ENCODE measurements around the gene CYP19A1. TPM values are rescaled to one million over a fixed set of nuclear protein-coding genes. Genes with fewer than 3 reads are reported as not detected.

The CYP19A1 gene
- total and polyA plus RNA-seq, 3 experiments from 2014 or later: not detected

DNA sequence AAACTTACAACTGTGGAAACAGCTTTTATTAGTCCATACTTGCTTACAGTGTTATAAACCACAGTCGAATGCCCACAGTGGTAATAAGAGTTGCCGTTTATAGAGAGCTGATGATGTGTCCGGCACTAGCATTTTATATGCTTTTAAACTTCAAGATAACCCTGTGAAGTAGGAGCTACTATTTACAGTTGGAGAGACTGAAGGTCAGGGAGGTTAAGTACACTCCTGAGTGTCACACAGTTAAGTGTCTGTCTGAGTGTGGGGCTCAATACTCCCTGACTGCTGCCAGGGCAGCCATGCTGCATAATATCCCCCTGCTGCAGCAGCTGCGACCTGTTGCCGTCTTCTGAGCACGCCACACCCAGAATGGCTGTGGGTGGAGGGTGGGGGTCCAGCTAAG is 153.8 kb downstream of the CYP19A1 start:
- Histone ChIP-seq H3K4me3 (ENCODE audit: low read length) (no peak overlapping the region), H3K9me3 (ENCODE audit: low read length) (no peaks in the 10 kb centered on the region), H3K27ac (ENCODE audit: low read depth, low read length) (no peak overlapping the region), H3K27me3 (ENCODE audit: insufficient read depth, low read length, poor library complexity, severe bottlenecking) (no peaks in the 10 kb centered on the region), H3K4me1 (ENCODE audit: insufficient read depth, low read length) (no peaks in the 10 kb centered on the region), H3K36me3 (ENCODE audit: insufficient read depth, low read length) (no peaks in the 10 kb centered on the region)
- POLR2A ChIA-PET: no interaction called here
- peaks cover 0 to 3% (median 0%) of the 10 kb centered on the region in 5 donors for H3K9me3 Mint-ChIP-seq
- no peaks in the 10 kb centered on the region for H3K36me3 Mint-ChIP-seq
- no peak overlapping the region for H3K4me3 Mint-ChIP-seq
- no peak for DNase-seq
- CTCF ChIA-PET: interaction anchor here (2.0 kb wide), 1 partner anchor 8 kb away, joined by 10 read pairs; no protein-coding TSS in a partner anchor
- no peaks in the 10 kb centered on the region for H3K4me1 Mint-ChIP-seq
- no peak overlapping the region for H3K27ac Mint-ChIP-seq
- peaks cover 4 to 31% of the 10 kb centered on the region in 2 donors for H3K27me3 Mint-ChIP-seq

DNA sequence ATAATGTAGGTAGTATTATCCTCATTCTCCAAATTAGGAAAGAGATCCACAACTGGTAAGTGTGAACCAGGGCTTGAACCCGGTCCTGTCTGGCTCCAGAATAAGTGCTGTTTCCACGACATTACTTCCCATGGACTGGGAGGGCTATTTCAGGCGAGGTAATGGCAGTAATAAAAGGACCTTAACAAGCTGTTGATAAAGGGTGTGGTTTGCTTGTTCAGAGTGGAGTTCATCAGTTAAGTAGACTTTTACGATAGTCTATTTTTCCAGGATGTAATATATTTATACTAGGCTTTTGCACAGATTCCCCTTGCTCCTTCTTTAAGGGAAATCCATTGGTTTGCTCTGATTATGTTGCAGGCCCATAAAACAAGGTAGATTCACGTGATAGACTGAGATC is 155.3 kb downstream of the CYP19A1 start:
- Mint-ChIP-seq H3K4me1 (no peaks in the 10 kb centered on the region), H3K27ac (no peak overlapping the region), H3K9me3 (peaks cover 0 to 5% (median 0%) of the 10 kb centered on the region in 5 donors), H3K4me3 (no peak overlapping the region), H3K27me3 (peaks cover 2 to 24% of the 10 kb centered on the region in 2 donors), H3K36me3 (no peaks in the 10 kb centered on the region)
- no peaks in the 10 kb centered on the region for H3K27me3 ChIP-seq (ENCODE audit: insufficient read depth, low read length, poor library complexity, severe bottlenecking)
- no peaks in the 10 kb centered on the region for H3K9me3 ChIP-seq (ENCODE audit: low read length)
- no peak overlapping the region for H3K27ac ChIP-seq (ENCODE audit: low read depth, low read length)
- H3K36me3 ChIP-seq (ENCODE audit: insufficient read depth, low read length): no peaks in the 10 kb centered on the region
- ChIA-PET POLR2A (no interaction called here), CTCF (interaction anchor here (2.0 to 2.1 kb wide), 2 partner anchors 10 to 21 kb away, joined by 7 to 10 read pairs; no protein-coding TSS in a partner anchor)
- DNase-seq: no peak
- H3K4me1 ChIP-seq (ENCODE audit: insufficient read depth, low read length): no peaks in the 10 kb centered on the region
- no peak overlapping the region for H3K4me3 ChIP-seq (ENCODE audit: low read length)

DNA sequence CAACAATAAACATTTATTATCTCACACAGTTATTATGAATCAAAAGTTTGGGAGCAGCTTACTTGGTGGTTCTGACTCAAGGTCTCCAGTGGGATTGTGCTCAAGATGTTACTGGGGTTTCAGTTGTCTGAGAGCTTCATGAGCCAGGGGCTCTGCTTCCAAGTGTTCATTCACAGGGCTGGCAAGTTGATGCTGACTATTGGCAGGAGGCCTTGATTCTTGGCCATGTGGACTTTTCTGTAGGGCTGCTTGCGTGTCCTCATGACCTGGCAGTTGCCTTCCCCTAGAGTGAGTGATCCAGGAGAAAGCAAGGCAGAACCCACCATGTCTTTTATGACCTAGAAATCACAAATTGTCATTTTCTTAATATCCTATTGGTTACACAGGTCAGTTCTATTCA is 156.5 kb downstream of the CYP19A1 start:
- Mint-ChIP-seq H3K36me3 (no peaks in the 10 kb centered on the region), H3K4me1 (no peaks in the 10 kb centered on the region), H3K27ac (no peak overlapping the region), H3K4me3 (no peak overlapping the region), H3K9me3 (peaks cover 0 to 5% (median 0%) of the 10 kb centered on the region in 5 donors), H3K27me3 (peaks cover 2 to 22% of the 10 kb centered on the region in 2 donors)
- ChIA-PET CTCF (interaction anchor here (2.1 kb wide), 1 partner anchor 19 kb away, joined by 7 read pairs; no protein-coding TSS in a partner anchor), POLR2A (no interaction called here)
- no peak overlapping the region for H3K27ac ChIP-seq (ENCODE audit: low read depth, low read length)
- H3K9me3 ChIP-seq (ENCODE audit: low read length): no peaks in the 10 kb centered on the region
- no peaks in the 10 kb centered on the region for H3K36me3 ChIP-seq (ENCODE audit: insufficient read depth, low read length)
- DNase-seq: no peak
- H3K27me3 ChIP-seq (ENCODE audit: insufficient read depth, low read length, poor library complexity, severe bottlenecking): no peaks in the 10 kb centered on the region
- no peak overlapping the region for H3K4me3 ChIP-seq (ENCODE audit: low read length)
- H3K4me1 ChIP-seq (ENCODE audit: insufficient read depth, low read length): no peaks in the 10 kb centered on the region

GRCh38 chr15:51181221-51181620 is 157.2 kb downstream of the CYP19A1 start:
- Mint-ChIP-seq H3K27ac (no peak overlapping the region), H3K4me3 (no peak overlapping the region), H3K36me3 (no peaks in the 10 kb centered on the region), H3K9me3 (peaks cover 0 to 5% (median 0%) of the 10 kb centered on the region in 5 donors), H3K27me3 (peaks cover 2 to 18% of the 10 kb centered on the region in 2 donors), H3K4me1 (no peaks in the 10 kb centered on the region)
- Histone ChIP-seq H3K27me3 (ENCODE audit: insufficient read depth, low read length, poor library complexity, severe bottlenecking) (no peaks in the 10 kb centered on the region), H3K9me3 (ENCODE audit: low read length) (no peaks in the 10 kb centered on the region), H3K4me3 (ENCODE audit: low read length) (no peak overlapping the region), H3K4me1 (ENCODE audit: insufficient read depth, low read length) (no peaks in the 10 kb centered on the region), H3K27ac (ENCODE audit: low read depth, low read length) (no peak overlapping the region), H3K36me3 (ENCODE audit: insufficient read depth, low read length) (no peaks in the 10 kb centered on the region)
- ChIA-PET POLR2A (no interaction called here), CTCF (no interaction called here)
- no peak for DNase-seq

GRCh38 chr15:51180534-51180933 is 157.9 kb downstream of the CYP19A1 start:
- H3K4me3 ChIP-seq (ENCODE audit: low read length): no peak overlapping the region
- Mint-ChIP-seq H3K36me3 (no peaks in the 10 kb centered on the region), H3K9me3 (peaks cover 0 to 5% (median 0%) of the 10 kb centered on the region in 5 donors), H3K4me3 (no peak overlapping the region), H3K27me3 (peaks cover 2 to 13% of the 10 kb centered on the region in 2 donors), H3K27ac (no peak overlapping the region), H3K4me1 (no peaks in the 10 kb centered on the region)
- H3K9me3 ChIP-seq (ENCODE audit: low read length): no peaks in the 10 kb centered on the region
- POLR2A ChIA-PET: no interaction called here
- CTCF ChIA-PET: no interaction called here
- no peak overlapping the region for H3K27ac ChIP-seq (ENCODE audit: low read depth, low read length)
- H3K4me1 ChIP-seq (ENCODE audit: insufficient read depth, low read length): no peaks in the 10 kb centered on the region
- DNase-seq: no peak
- H3K27me3 ChIP-seq (ENCODE audit: insufficient read depth, low read length, poor library complexity, severe bottlenecking): no peaks in the 10 kb centered on the region
- H3K36me3 ChIP-seq (ENCODE audit: insufficient read depth, low read length): no peaks in the 10 kb centered on the region

DNA sequence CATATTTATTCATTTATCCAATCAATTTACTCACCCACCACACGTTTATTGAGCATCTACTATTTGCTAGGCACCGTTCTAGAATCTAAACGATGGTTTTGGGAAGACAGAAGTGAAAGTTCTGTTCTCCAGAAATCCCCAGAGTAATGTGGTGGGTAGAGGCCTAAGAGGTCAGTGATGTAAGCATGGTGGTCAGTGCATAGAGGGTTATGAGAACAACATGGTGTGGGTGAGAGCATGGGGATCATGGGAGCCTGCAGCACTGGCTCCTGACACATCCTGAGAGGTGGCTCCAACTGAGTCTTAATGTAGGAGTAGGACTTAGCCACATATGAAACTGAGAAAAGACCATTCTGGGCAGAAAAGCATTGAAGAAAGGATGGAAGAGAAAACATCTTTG is 158.4 kb downstream of the CYP19A1 start:
- H3K4me3 Mint-ChIP-seq: no peak overlapping the region
- no peaks in the 10 kb centered on the region for H3K27me3 ChIP-seq (ENCODE audit: insufficient read depth, low read length, poor library complexity, severe bottlenecking)
- no peak overlapping the region for H3K27ac ChIP-seq (ENCODE audit: low read depth, low read length)
- H3K9me3 Mint-ChIP-seq: peaks cover 0 to 5% (median 0%) of the 10 kb centered on the region in 5 donors
- no peak overlapping the region for H3K4me3 ChIP-seq (ENCODE audit: low read length)
- no peak for DNase-seq
- H3K4me1 Mint-ChIP-seq: no peaks in the 10 kb centered on the region
- no peak overlapping the region for H3K27ac Mint-ChIP-seq
- H3K36me3 Mint-ChIP-seq: no peaks in the 10 kb centered on the region
- no peaks in the 10 kb centered on the region for H3K4me1 ChIP-seq (ENCODE audit: insufficient read depth, low read length)
- POLR2A ChIA-PET: no interaction called here
- CTCF ChIA-PET: no interaction called here
- H3K9me3 ChIP-seq (ENCODE audit: low read length): no peaks in the 10 kb centered on the region
- H3K36me3 ChIP-seq (ENCODE audit: insufficient read depth, low read length): no peaks in the 10 kb centered on the region
- H3K27me3 Mint-ChIP-seq: peaks cover 2 to 12% of the 10 kb centered on the region in 2 donors

DNA sequence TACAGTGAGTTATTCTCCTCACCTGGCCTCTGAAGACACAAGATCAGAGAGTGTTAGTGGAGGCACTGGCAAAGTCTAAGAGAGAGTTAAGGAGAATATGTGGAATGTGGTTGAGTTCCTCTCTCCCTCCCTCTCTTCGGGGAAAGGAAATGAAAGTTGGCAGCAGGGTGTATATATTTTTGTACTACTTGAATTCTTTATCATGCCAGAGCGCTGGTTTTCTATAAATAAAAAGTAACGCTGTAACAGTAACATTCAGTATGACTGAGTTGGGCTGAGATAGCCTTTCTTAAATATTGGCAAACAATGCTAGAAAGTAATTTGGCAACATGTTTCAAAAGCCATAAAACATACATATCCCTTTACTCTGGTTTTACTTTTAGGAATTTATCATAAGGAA is 166.2 kb downstream of the CYP19A1 start:
- ChIA-PET POLR2A (no interaction called here), CTCF (interaction anchor here (1.9 kb wide), 1 partner anchor 9 kb away, joined by 6 read pairs; no protein-coding TSS in a partner anchor)
- Histone ChIP-seq H3K27ac (ENCODE audit: low read depth, low read length) (no peak overlapping the region), H3K36me3 (ENCODE audit: insufficient read depth, low read length) (no peaks in the 10 kb centered on the region), H3K4me3 (ENCODE audit: low read length) (no peak overlapping the region), H3K9me3 (ENCODE audit: low read length) (no peaks in the 10 kb centered on the region), H3K27me3 (ENCODE audit: insufficient read depth, low read length, poor library complexity, severe bottlenecking) (no peaks in the 10 kb centered on the region), H3K4me1 (ENCODE audit: insufficient read depth, low read length) (no peaks in the 10 kb centered on the region)
- H3K9me3 Mint-ChIP-seq: no peaks in the 10 kb centered on the region
- no peak overlapping the region for H3K27ac Mint-ChIP-seq
- peaks cover 9 to 40% of the 10 kb centered on the region in 2 donors for H3K27me3 Mint-ChIP-seq
- no peak for DNase-seq
- H3K4me3 Mint-ChIP-seq: no peak overlapping the region
- H3K4me1 Mint-ChIP-seq: no peaks in the 10 kb centered on the region
- no peaks in the 10 kb centered on the region for H3K36me3 Mint-ChIP-seq

GRCh38 chr15:51171634-51171932 is 166.8 kb downstream of the CYP19A1 start:
- Mint-ChIP-seq H3K9me3 (no peaks in the 10 kb centered on the region), H3K27ac (no peak overlapping the region), H3K4me3 (no peak overlapping the region), H3K4me1 (no peaks in the 10 kb centered on the region), H3K27me3 (peaks cover 10 to 40% of the 10 kb centered on the region in 2 donors), H3K36me3 (no peaks in the 10 kb centered on the region)
- Histone ChIP-seq H3K4me1 (ENCODE audit: insufficient read depth, low read length) (no peaks in the 10 kb centered on the region), H3K9me3 (ENCODE audit: low read length) (no peaks in the 10 kb centered on the region), H3K36me3 (ENCODE audit: insufficient read depth, low read length) (no peaks in the 10 kb centered on the region), H3K27me3 (ENCODE audit: insufficient read depth, low read length, poor library complexity, severe bottlenecking) (no peaks in the 10 kb centered on the region), H3K27ac (ENCODE audit: low read depth, low read length) (no peak overlapping the region), H3K4me3 (ENCODE audit: low read length) (no peak overlapping the region)
- CTCF ChIA-PET: interaction anchor here (1.0 kb wide), 1 partner anchor 8 kb away, joined by 3 read pairs; no protein-coding TSS in a partner anchor
- no peak for DNase-seq
- POLR2A ChIA-PET: no interaction called here

Measured in CD8-positive, alpha-beta memory T cell (primary cell).